DOHH2 (cell line): ENCODE measurements around the gene ZNF764.

ENCODE experiments used
- H3F3A ChIP-seq: fragments of 200-600 bp; sonication (generic), shearing (Covaris generic); 2 replicates; pipeline ENCODE4 v1.6.0; 2016; ENCODE audit warnings: antibody characterized with exemption, mild to moderate bottlenecking; ENCODE audit not compliant: control insufficient read depth, insufficient read depth
- H3K27ac ChIP-seq: fragments of 200-600 bp; sonication (generic); 2 replicates; pipeline ENCODE4 v1.5.1; 2014; ENCODE audit warnings: low read depth, mild to moderate bottlenecking, low read length, moderate library complexity
- H3K27me3 ChIP-seq: fragments of 200-600 bp; sonication (generic); 2 replicates; pipeline ENCODE4 v1.6.1; 2014; ENCODE audit warnings: mild to moderate bottlenecking, low read length, mixed read lengths; ENCODE audit not compliant: control insufficient read depth
- H3K36me3 ChIP-seq: fragments of 200-600 bp; sonication (generic); 2 replicates; pipeline ENCODE4 v1.6.1; 2014; ENCODE audit warnings: mild to moderate bottlenecking, low read length, moderate library complexity, mixed read lengths; ENCODE audit not compliant: control insufficient read depth
- H3K4me1 ChIP-seq: fragments of 200-600 bp; sonication (generic); 2 replicates; pipeline ENCODE4 v1.6.1; 2014; ENCODE audit warnings: mild to moderate bottlenecking, low read length, mixed read lengths; ENCODE audit not compliant: control insufficient read depth
- H3K4me2 ChIP-seq: fragments of 200-600 bp; sonication (generic); 2 replicates; pipeline ENCODE4 v1.6.0; 2014; ENCODE audit warnings: mild to moderate bottlenecking, low read length, moderate library complexity
- H3K4me3 ChIP-seq: fragments of 200-600 bp; sonication (generic); 2 replicates; pipeline ENCODE4 v1.5.1; 2014; ENCODE audit warnings: mild to moderate bottlenecking, low read length, mixed read lengths
- H3K79me2 ChIP-seq: fragments of 200-600 bp; sonication (generic); 2 replicates; pipeline ENCODE4 v1.6.1; 2014; ENCODE audit warnings: mild to moderate bottlenecking, low read length, mixed read lengths; ENCODE audit not compliant: control insufficient read depth
- H3K9me2 ChIP-seq: fragments of 200-600 bp; sonication (generic); replicated peaks from 2 replicates; pipeline ENCODE4 v1.6.1; 2014; ENCODE audit warnings: mild to moderate bottlenecking, low read length, mixed read lengths; ENCODE audit not compliant: control insufficient read depth
- H3K9me3 ChIP-seq: fragments of 200-600 bp; sonication (generic); 2 replicates; pipeline ENCODE4 v1.6.1; 2014; ENCODE audit warnings: antibody characterized with exemption, low read length, mixed read lengths; ENCODE audit not compliant: control insufficient read depth, insufficient read depth
- H4K20me1 ChIP-seq: fragments of 200-600 bp; sonication (generic); 2 replicates; pipeline ENCODE4 v1.6.0; 2014; ENCODE audit warnings: low read depth, mild to moderate bottlenecking, antibody characterized with exemption, low read length, moderate library complexity; ENCODE audit not compliant: control insufficient read depth, insufficient read depth
- EZH2phosphoT487 ChIP-seq: fragments of 200-600 bp; sonication (generic); IDR thresholded peaks from 2 replicates; pipeline ENCODE4 v1.6.1; 2017; ENCODE audit warnings: borderline replicate concordance, mild to moderate bottlenecking, antibody characterized with exemption, low read length, moderate library complexity, mixed read lengths
- TF ChIP-seq, protein P1 (sequence below): fragments of 200-600 bp; sonication (generic); IDR thresholded peaks from one replicate; pipeline ENCODE4 v1.5.1; 2014; ENCODE audit warnings: antibody characterized with exemption, mild to moderate bottlenecking, low read depth, low read length; ENCODE audit not compliant: poor library complexity, severe bottlenecking

The ZNF764 gene

DNA sequence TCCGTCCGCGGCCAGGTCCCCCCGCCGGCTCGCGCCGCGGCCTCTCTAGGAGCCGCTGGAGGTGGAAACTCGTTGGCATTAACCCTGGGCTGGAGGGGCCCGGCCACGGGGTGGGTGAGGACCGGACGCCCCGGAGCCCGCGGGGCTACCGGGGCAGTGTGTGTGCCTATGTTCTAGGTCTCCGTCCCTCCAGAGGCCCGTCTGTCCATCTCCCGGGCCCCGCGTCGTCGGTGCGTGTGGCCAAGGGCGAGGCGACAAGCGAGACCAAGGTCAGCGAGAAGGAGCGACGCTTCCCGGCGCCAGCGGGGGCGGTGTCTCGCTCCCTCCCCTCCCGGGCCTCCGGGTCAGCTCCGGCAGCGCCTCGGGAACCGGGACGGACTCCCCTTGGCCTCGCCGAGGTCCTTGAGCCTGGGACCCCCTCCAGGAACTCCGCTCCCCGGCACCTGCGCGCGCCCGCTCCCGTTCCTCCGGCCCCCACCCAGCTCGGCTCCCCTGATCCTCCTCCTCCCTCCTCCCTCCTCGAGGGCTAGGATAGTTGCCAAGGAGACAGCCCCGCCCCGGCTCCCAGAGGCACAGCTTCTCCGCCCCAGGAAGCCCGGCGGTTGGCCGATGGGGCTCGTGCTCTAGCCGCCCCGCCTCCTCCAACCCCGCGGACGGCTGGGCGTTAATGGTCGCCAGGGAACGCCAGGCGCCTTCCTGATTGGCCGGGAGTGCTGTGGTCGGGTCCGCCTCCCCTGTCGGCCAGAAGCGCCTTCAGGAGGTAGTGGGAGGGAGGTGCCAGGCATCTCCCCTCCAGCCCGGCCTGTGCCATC lies 31.1 kb downstream of the ZNF764 start:
- no peak for TF ChIP-seq EZH2phosphoT487
- TF ChIP-seq, protein P1, sequence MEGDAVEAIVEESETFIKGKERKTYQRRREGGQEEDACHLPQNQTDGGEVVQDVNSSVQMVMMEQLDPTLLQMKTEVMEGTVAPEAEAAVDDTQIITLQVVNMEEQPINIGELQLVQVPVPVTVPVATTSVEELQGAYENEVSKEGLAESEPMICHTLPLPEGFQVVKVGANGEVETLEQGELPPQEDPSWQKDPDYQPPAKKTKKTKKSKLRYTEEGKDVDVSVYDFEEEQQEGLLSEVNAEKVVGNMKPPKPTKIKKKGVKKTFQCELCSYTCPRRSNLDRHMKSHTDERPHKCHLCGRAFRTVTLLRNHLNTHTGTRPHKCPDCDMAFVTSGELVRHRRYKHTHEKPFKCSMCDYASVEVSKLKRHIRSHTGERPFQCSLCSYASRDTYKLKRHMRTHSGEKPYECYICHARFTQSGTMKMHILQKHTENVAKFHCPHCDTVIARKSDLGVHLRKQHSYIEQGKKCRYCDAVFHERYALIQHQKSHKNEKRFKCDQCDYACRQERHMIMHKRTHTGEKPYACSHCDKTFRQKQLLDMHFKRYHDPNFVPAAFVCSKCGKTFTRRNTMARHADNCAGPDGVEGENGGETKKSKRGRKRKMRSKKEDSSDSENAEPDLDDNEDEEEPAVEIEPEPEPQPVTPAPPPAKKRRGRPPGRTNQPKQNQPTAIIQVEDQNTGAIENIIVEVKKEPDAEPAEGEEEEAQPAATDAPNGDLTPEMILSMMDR, result peak; percentile 41
- peak overlapping the region; percentile 82 for H3K27ac ChIP-seq
- no peaks in the 10 kb centered on the region for H3K9me3 ChIP-seq
- peaks cover 26% of the 10 kb centered on the region for H3K4me1 ChIP-seq
- peaks cover 25% of the 10 kb centered on the region for H3F3A ChIP-seq
- no peaks in the 10 kb centered on the region for H3K27me3 ChIP-seq
- H3K36me3 ChIP-seq, result peaks cover 19% of the 10 kb centered on the region
- H3K79me2 ChIP-seq, result peaks cover 4% of the 10 kb centered on the region; the same call in 1 of the 2 replicates
- H3K4me2 ChIP-seq, result peak overlapping the region; percentile 88
- H3K9me2 ChIP-seq, result no peaks in the 10 kb centered on the region
- H3K4me3 ChIP-seq, result peak overlapping the region; percentile 70
- H4K20me1 ChIP-seq, result no peaks in the 10 kb centered on the region

DNA sequence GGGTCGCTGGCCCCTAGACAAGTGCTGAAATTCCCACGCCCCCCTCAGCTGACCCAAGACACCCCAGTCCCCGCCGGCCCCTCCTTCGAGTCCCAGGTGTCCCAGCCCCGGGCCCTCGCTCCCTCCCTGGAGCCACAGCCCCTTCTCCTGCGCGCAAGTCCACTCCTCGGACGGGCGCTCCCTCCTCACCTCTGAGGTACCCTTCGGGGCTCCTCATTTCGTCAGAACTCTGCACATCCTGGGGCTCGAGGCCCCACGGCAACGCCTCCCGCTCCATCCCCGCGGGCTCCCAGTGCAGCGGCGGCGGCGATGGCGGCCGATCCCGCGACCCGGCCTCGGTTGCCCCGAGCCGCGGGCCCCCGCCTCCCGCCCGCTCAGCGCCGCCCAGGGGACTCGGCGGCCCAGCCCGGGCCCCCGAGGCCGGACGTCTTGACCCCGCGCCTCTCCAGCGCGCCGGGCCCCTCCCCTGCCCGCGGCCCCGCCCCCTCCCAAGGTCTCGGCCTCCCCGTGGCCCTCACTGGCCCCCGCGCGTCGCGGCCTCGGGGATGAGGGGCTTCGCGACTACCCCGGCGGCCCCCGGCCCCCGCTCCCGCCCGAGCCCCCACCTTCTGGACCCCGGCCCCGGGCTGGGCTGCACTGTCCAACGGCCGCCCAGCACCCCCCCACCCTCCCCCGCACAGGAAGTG lies 31.9 kb downstream of the ZNF764 start, which contains the start of gene ZNF768:
ZNF768 (minus strand) TSS at position 430 of the 686 bp plus-strand sequence; CDS start at position 277, 153 bp downstream.
- Histone ChIP-seq H3K4me2 (peak within 1 kb of the TSS; percentile 88), H3F3A (peaks cover 27% of the 10 kb centered on the region), H3K9me2 (no peaks in the 10 kb centered on the region), H4K20me1 (no peaks in the 10 kb centered on the region), H3K27me3 (no peaks in the 10 kb centered on the region), H3K79me2 (peaks cover 4% of the 10 kb centered on the region; the same call in 1 of the 2 replicates), H3K4me1 (peaks cover 26% of the 10 kb centered on the region), H3K9me3 (no peaks in the 10 kb centered on the region), H3K36me3 (peaks cover 20% of the 10 kb centered on the region), H3K4me3 (peak within 1 kb of the TSS; percentile 70), H3K27ac (peak within 1 kb of the TSS; percentile 82)
- TF ChIP-seq, protein P1, result no peak
- TF ChIP-seq EZH2phosphoT487, result no peak

GRCh38 chr16:30525844-30526136 lies 32.4 kb downstream of the ZNF764 start:
- Histone ChIP-seq H3K4me2 (peak overlapping the region; percentile 88), H3K79me2 (peaks cover 4% of the 10 kb centered on the region; the same call in 1 of the 2 replicates), H3K9me2 (no peaks in the 10 kb centered on the region), H3K27me3 (no peaks in the 10 kb centered on the region), H3K4me3 (peak overlapping the region; percentile 70), H3K9me3 (no peaks in the 10 kb centered on the region), H3K4me1 (peaks cover 26% of the 10 kb centered on the region), H4K20me1 (no peaks in the 10 kb centered on the region), H3F3A (peaks cover 27% of the 10 kb centered on the region), H3K36me3 (peaks cover 15% of the 10 kb centered on the region), H3K27ac (no peak overlapping the region)
- TF ChIP-seq, protein P1, result no peak
- TF ChIP-seq EZH2phosphoT487, result no peak
